Type B pancreatic cell (in vitro differentiated cells): ENCODE results near the gene CHRNA9. TPM values are rescaled to one million over a fixed set of nuclear protein-coding genes. Genes with fewer than 3 reads are reported as not detected.
"Not testable (repeated sequence)": the region's sequence is repeated elsewhere in the genome, so short reads cannot be mapped to it uniquely, and the experiment has no call there.

Experiments
- DNase-seq: peaks from one replicate; pipeline ENCODE4 v3.0.0; 2021; ENCODE audit warnings: mixed read lengths; ENCODE audit not compliant: unreplicated experiment; ENCODE audit errors: extremely low spot score
- H3K27ac Mint-ChIP-seq: 2 replicates; pipeline ENCODE4 v1.8.0; 2021; ENCODE audit warnings: mild to moderate bottlenecking, mixed read lengths
- H3K27me3 Mint-ChIP-seq: 2 replicates; pipeline ENCODE4 v1.8.0; 2021; ENCODE audit warnings: mixed read lengths
- H3K36me3 Mint-ChIP-seq: 2 replicates; pipeline ENCODE4 v1.8.0; 2021; ENCODE audit warnings: mixed read lengths
- H3K4me1 Mint-ChIP-seq: one replicate; pipeline ENCODE4 v1.8.0; 2021; ENCODE audit warnings: mixed read lengths; ENCODE audit not compliant: unreplicated experiment
- H3K4me3 Mint-ChIP-seq: 2 replicates; pipeline ENCODE4 v1.8.0; 2021; ENCODE audit warnings: mild to moderate bottlenecking, mixed read lengths
- H3K9me3 Mint-ChIP-seq: 2 replicates; pipeline ENCODE4 v1.8.0; 2021; ENCODE audit warnings: mixed read lengths
- total RNA-seq: library from RNA; stranded (reverse); gene quantifications from 2 replicates; pipeline ENCODE4 v1.2.1, GENCODE V29; 2021; ENCODE audit warnings: low replicate concordance
- TF ChIP-seq, protein P1 (sequence below): fragments of 200-600 bp; sonication (generic); conservative IDR thresholded peaks from 2 replicates; pipeline ENCODE4 v1.5.0; 2021; ENCODE audit warnings: antibody characterized with exemption, mild to moderate bottlenecking

Gene CHRNA9
- total RNA-seq, 1 donor from 2014 or later, result 0.58 TPM

DNA sequence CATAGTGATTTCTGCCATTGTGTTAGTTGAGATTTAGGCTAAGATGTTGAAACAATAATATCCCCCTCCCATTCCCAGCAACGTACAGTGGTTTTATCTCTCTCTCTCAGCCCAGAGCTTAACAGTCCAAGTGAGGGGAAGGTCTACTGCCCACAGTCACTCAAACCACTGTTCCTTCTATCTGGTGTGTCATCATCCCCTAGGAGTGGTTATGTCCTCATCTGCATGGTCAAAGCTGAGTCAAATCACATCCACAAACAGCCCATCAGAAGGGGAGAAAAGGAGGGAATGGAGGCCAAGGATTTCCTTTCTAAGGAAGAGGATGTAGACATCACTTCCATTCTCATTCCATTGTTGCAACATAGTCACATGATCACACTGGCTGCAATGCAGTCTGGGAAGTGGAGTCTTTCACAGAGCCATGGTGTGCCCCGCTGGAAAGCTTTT, 42.8 kb upstream of the CHRNA9 start:
- Mint-ChIP-seq H3K27ac (no peak overlapping the region), H3K27me3 (no peaks in the 10 kb centered on the region)
- DNase-seq, result no peak

DNA sequence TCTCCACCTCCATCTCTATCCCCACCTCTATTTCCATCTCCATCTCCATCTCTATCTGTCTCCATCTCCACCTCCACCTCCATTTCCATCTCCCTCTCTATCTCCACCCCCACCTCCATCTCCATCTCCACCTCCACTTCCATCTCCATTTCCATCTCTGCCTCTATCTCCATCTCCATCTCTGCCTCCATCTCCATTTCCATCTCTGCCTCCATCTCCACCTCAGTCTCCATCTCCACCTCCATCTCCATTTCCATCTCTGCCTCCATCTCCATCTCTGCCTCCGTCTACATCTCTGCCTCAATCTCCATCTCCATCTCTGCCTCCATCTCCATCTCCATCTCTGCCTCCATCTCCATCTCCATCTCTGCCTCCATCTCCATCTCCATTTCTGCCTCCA, 40.8 kb upstream of the CHRNA9 start:
- Mint-ChIP-seq H3K27ac (no peak overlapping the region), H3K4me3 (no peak overlapping the region), H3K4me1 (peaks cover 13% of the 10 kb centered on the region), H3K36me3 (no peaks in the 10 kb centered on the region), H3K9me3 (no peaks in the 10 kb centered on the region), H3K27me3 (no peaks in the 10 kb centered on the region)
- TF ChIP-seq, protein P1, sequence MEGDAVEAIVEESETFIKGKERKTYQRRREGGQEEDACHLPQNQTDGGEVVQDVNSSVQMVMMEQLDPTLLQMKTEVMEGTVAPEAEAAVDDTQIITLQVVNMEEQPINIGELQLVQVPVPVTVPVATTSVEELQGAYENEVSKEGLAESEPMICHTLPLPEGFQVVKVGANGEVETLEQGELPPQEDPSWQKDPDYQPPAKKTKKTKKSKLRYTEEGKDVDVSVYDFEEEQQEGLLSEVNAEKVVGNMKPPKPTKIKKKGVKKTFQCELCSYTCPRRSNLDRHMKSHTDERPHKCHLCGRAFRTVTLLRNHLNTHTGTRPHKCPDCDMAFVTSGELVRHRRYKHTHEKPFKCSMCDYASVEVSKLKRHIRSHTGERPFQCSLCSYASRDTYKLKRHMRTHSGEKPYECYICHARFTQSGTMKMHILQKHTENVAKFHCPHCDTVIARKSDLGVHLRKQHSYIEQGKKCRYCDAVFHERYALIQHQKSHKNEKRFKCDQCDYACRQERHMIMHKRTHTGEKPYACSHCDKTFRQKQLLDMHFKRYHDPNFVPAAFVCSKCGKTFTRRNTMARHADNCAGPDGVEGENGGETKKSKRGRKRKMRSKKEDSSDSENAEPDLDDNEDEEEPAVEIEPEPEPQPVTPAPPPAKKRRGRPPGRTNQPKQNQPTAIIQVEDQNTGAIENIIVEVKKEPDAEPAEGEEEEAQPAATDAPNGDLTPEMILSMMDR, result no peak
- no peak for DNase-seq

More for the DNA sequence above, 42.8 kb upstream of the CHRNA9 start:
- H3K4me1 Mint-ChIP-seq, result peaks cover 14% of the 10 kb centered on the region
- no peaks in the 10 kb centered on the region for H3K9me3 Mint-ChIP-seq
- H3K4me3 Mint-ChIP-seq, result no peak overlapping the region
- no peaks in the 10 kb centered on the region for H3K36me3 Mint-ChIP-seq
- TF ChIP-seq, protein P1, result no peak

DNA sequence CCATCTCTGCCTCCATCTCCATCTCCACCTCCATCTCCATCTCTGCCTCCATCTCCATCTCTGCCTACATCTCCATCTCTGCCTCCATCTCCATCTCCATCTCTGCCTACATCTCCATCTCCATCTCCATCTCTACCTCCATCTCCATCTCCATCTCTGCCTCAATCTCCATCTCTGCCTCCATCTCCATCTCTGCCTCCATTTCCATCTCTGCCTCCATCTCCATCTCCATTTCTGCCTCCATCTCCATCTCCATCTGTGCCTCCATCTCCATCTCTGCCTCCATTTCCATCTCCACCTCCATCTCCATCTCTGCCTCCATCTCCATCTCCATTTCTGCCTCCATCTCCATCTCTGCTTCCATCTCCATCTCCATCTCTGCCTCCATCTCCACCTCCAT, 40.1 kb upstream of the CHRNA9 start:
- not testable (repeated sequence) for H3K9me3 Mint-ChIP-seq, H3K27me3 Mint-ChIP-seq, DNase-seq, H3K4me3 Mint-ChIP-seq, H3K36me3 Mint-ChIP-seq, H3K27ac Mint-ChIP-seq, H3K4me1 Mint-ChIP-seq

DNA sequence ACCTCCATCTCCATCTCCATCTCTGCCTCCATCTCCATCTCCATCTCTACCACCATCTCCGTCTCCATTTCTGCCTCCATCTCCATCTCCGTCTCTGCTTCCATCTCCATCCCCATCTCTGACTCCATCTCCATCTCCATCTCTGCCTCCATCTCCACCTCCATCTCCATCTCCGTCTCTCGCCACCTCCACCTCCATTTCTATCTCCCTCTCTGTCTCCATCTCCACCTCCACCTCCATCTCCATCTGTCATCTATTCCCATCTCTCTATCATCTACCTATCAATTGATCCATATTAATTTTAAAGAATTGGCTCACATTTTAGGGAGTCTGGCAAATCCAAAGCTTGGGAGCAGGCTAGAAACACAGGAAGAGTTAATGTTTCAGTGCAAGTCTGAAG, 39.6 kb upstream of the CHRNA9 start:
- DNase-seq, result no peak
- Mint-ChIP-seq H3K9me3 (no peaks in the 10 kb centered on the region), H3K27me3 (no peaks in the 10 kb centered on the region), H3K27ac (no peak overlapping the region), H3K4me1 (peaks cover 2% of the 10 kb centered on the region), H3K36me3 (no peaks in the 10 kb centered on the region), H3K4me3 (no peak overlapping the region)
- TF ChIP-seq, protein P1, result no peak

DNA sequence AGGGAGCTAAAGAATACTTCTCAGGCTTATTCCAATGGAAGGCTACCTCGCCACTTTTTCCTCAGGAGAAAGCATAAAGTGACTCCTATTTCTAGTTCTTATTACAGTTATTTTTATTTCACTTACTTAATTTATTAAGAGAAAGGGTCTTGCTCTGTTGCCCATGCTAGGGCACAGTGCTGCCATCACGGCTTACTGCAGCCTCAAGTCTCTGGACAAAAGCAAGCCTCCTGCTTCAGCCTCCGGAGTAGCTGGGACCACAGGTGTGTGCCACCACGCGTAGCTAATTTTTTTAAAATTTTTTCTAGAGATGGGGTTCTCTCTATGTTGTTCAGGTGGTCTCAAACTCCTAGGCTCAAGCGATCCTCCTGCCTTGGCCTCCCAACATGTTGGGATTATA, 36.0 kb upstream of the CHRNA9 start:
- Mint-ChIP-seq H3K4me1 (no peaks in the 10 kb centered on the region), H3K4me3 (no peak overlapping the region), H3K9me3 (no peaks in the 10 kb centered on the region), H3K36me3 (no peaks in the 10 kb centered on the region), H3K27ac (no peak overlapping the region), H3K27me3 (no peaks in the 10 kb centered on the region)
- TF ChIP-seq, protein P1, result no peak
- no peak for DNase-seq

DNA sequence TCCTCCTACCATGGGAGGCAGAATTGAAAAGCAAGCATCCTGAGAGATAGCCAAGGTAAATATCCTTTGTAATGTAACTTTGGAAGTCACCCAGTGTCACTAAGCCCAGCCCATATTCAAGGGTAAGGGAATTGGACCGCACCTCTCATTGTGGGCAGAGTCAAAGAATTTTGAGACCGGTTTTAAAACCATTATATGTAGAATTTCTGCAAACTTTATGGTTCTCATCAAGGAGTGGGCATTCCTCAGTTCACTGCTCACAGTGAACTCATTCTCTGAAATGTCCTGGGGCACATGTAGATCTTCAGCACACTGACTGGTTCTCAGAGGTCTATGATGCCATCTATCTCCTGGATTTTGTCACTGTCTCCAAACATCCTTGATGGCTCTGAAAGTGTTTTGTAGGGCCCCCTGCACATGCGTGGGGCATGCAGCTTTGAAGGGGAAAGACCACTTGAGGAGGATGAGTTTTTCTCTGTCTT, 35.3 kb upstream of the CHRNA9 start:
- no peaks in the 10 kb centered on the region for H3K36me3 Mint-ChIP-seq
- H3K4me3 Mint-ChIP-seq, result no peak overlapping the region
- H3K4me1 Mint-ChIP-seq, result no peaks in the 10 kb centered on the region
- TF ChIP-seq, protein P1, result no peak
- DNase-seq, result no peak
- H3K27me3 Mint-ChIP-seq, result no peaks in the 10 kb centered on the region
- no peak overlapping the region for H3K27ac Mint-ChIP-seq
- peaks cover 4% of the 10 kb centered on the region for H3K9me3 Mint-ChIP-seq
